Measurements from ENCODE around the gene RPL31.

DNA sequence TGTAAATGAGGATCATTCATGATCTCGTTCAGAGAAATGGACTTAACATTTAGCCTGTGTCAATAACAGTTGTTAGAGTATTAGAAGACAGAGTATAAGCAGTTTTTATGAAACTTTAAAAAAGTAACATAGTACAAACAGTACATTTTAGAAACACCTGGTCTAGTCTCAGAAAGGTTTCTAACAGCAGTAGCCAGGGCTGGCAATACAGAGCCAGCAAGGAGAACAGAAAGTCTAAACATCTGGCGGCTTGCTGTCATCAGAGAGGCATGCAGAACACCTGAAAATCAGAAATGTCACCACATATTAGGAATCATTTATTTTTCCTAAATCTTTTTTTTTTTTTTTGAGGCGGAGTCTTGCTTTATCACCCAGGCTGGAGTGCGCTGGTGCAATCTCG, 50.1 kb downstream of the RPL31 start:
- TF ChIP-seq SUZ12 (IDR thresholded peaks at IDR 0.05; ENCODE audit: extremely low read depth, insufficient read depth, insufficient read length) (no peak), YY1 (IDR thresholded peaks at IDR 0.05; ENCODE audit: insufficient read depth, insufficient read length) (no peak), ZNF274 (IDR thresholded peaks at IDR 0.05; ENCODE audit: low read depth, low read length) (no peak)

Measured in NT2/D1 (cell line).